ENCODE results near the gene SYCE1L. TPM values are rescaled to one million over a fixed set of nuclear protein-coding genes. Genes with fewer than 3 reads are reported as not detected.
"Not testable (repeated sequence)": the region's sequence is repeated elsewhere in the genome, so short reads cannot be mapped to it uniquely, and the experiment has no call there.

Gene SYCE1L
- total RNA-seq, 4 donors from 2014 or later: 0.85 to 2.3 TPM; not detected in 2

DNA sequence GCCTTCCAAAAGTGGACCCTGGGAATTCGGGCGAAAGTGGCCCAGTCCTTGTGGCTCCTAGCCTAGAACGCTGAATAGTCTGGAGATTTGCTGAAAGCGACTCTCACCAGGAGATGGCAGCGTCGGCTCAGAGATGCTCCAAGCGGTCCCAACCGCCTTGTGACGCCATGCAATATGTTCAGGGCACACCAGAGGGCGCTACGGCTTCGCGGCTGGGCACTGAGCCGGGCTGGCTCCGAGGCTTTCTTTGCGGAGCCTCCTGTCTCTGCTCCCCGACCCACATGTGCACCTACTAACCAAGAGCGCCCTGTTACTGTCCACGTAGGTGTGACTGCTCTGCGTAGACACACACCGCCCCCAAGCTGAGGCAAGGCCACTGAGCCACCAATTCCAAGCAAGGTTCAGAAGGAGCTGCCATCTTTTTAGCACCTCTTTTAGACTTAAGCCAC is 36.9 kb downstream of the SYCE1L start:
- 11% methylated on average over 7 of the region's 21 CpGs for WGBS
- peaks cover 9% of the 10 kb centered on the region for H3K27me3 ChIP-seq
- DNase-seq (ENCODE audit: low spot score in 2 of 2): peak; percentile 89 to 90
- H3K27ac ChIP-seq: no peak overlapping the region
- no peak for TF ChIP-seq EP300 (IDR thresholded peaks at IDR 0.05)
- TF ChIP-seq POLR2AphosphoS5 (IDR thresholded peaks at IDR 0.05): peak in 1 of 3 donors; percentile 65
- TF ChIP-seq POLR2A (IDR thresholded peaks at IDR 0.05): no peak
- TF ChIP-seq, protein P1, sequence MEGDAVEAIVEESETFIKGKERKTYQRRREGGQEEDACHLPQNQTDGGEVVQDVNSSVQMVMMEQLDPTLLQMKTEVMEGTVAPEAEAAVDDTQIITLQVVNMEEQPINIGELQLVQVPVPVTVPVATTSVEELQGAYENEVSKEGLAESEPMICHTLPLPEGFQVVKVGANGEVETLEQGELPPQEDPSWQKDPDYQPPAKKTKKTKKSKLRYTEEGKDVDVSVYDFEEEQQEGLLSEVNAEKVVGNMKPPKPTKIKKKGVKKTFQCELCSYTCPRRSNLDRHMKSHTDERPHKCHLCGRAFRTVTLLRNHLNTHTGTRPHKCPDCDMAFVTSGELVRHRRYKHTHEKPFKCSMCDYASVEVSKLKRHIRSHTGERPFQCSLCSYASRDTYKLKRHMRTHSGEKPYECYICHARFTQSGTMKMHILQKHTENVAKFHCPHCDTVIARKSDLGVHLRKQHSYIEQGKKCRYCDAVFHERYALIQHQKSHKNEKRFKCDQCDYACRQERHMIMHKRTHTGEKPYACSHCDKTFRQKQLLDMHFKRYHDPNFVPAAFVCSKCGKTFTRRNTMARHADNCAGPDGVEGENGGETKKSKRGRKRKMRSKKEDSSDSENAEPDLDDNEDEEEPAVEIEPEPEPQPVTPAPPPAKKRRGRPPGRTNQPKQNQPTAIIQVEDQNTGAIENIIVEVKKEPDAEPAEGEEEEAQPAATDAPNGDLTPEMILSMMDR (IDR thresholded peaks at IDR 0.05): peak; percentile 99
- peaks cover 4% of the 10 kb centered on the region for H3K4me1 ChIP-seq
- H3K4me3 ChIP-seq: peak overlapping the region; percentile 22
- H3K9me3 ChIP-seq: no peaks in the 10 kb centered on the region
- no peaks in the 10 kb centered on the region for H3K36me3 ChIP-seq

GRCh38 chr16:77238593-77238992 is 39.4 kb downstream of the SYCE1L start:
- no peak for DNase-seq (ENCODE audit: low spot score in 2 of 2)
- 73% methylated on average over 5 of the region's 5 CpGs for WGBS
- H3K27ac ChIP-seq: no peak overlapping the region
- H3K4me3 ChIP-seq: no peak overlapping the region
- H3K36me3 ChIP-seq: no peaks in the 10 kb centered on the region
- peaks cover 4% of the 10 kb centered on the region for H3K4me1 ChIP-seq
- peaks cover 9% of the 10 kb centered on the region for H3K27me3 ChIP-seq
- H3K9me3 ChIP-seq: no peaks in the 10 kb centered on the region
- TF ChIP-seq EP300 (IDR thresholded peaks at IDR 0.05) (no peak), POLR2A (IDR thresholded peaks at IDR 0.05) (no peak), POLR2AphosphoS5 (IDR thresholded peaks at IDR 0.05) (no peak)
- TF ChIP-seq, protein P1 (IDR thresholded peaks at IDR 0.05): no peak

GRCh38 chr16:77242471-77242870 is 43.3 kb downstream of the SYCE1L start:
- DNase-seq (ENCODE audit: low spot score in 2 of 2); H3K4me1 ChIP-seq; H3K27me3 ChIP-seq; H3K27ac ChIP-seq; H3K9me3 ChIP-seq; H3K36me3 ChIP-seq; H3K4me3 ChIP-seq: not testable (repeated sequence)
- 93% methylated on average over 5 of the region's 5 CpGs for WGBS

DNA sequence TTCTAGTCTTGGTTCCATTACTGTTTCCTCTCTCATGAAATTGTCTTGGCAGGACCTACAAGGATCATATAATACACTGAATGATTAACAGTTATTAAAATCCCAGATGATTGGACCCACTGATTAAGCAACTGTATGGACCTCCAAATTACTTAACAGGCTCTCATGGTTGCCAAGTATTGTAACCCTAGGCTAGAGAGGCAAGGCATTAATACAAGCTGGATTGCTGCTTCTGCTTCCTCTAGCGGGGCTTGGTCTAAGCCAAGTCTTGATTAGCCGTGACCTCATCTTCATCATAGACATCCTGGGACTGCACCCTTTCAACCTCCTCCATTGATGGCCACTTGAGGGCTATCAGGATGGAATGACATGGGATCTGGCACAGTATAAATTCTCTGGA is 46.9 kb downstream of the SYCE1L start:
- TF ChIP-seq POLR2A (IDR thresholded peaks at IDR 0.05) (no peak), EP300 (IDR thresholded peaks at IDR 0.05) (no peak), POLR2AphosphoS5 (IDR thresholded peaks at IDR 0.05) (no peak)
- TF ChIP-seq, protein P1 (IDR thresholded peaks at IDR 0.05): no peak

GRCh38 chr16:77250400-77250799 is 51.2 kb downstream of the SYCE1L start:
- Histone ChIP-seq H3K36me3 (no peaks in the 10 kb centered on the region), H3K4me3 (no peak overlapping the region), H3K27me3 (peaks cover 2% of the 10 kb centered on the region), H3K4me1 (no peaks in the 10 kb centered on the region), H3K9me3 (no peaks in the 10 kb centered on the region), H3K27ac (no peak overlapping the region)
- TF ChIP-seq EP300 (IDR thresholded peaks at IDR 0.05): no peak
- TF ChIP-seq, protein P1 (IDR thresholded peaks at IDR 0.05): no peak
- TF ChIP-seq POLR2A (IDR thresholded peaks at IDR 0.05): no peak
- no peak for TF ChIP-seq POLR2AphosphoS5 (IDR thresholded peaks at IDR 0.05)
- 62% methylated on average over 4 of the region's 4 CpGs for WGBS
- DNase-seq (ENCODE audit: low spot score in 2 of 2): no peak

More for the DNA sequence above, 46.9 kb downstream of the SYCE1L start:
- WGBS: 79% methylated on average over 2 of the region's 2 CpGs
- no peaks in the 10 kb centered on the region for H3K9me3 ChIP-seq
- no peak for DNase-seq (ENCODE audit: low spot score in 2 of 2)
- peaks cover 2% of the 10 kb centered on the region for H3K27me3 ChIP-seq
- no peaks in the 10 kb centered on the region for H3K36me3 ChIP-seq
- no peaks in the 10 kb centered on the region for H3K4me1 ChIP-seq
- H3K4me3 ChIP-seq: no peak overlapping the region
- no peak overlapping the region for H3K27ac ChIP-seq

Other genes starting within 250 kb of the SYCE1L start
- 10 to 100 TPM; 20.8 to 27.1 (median 23.3) TPM for gene MON1B, start 8.2 kb upstream of the SYCE1L start, total RNA-seq
- under 1 TPM in 3 of 4 donors, not detected in 1; 0.10 to 0.42 (median 0.16) TPM for gene ADAMTS18, start 235.6 kb downstream of the SYCE1L start, total RNA-seq